K562 (cell line): Measurements from ENCODE around the gene CRAT. TPM values are rescaled to one million over a fixed set of nuclear protein-coding genes. Genes with fewer than 3 reads are reported as not detected.
A peak's percentile ranks its signal among the peaks of the same experiment; 100 is the strongest.

ENCODE experiments used
- ARID1B ChIP-seq: fragments of 450-650 bp; IDR thresholded peaks from 2 replicates; pipeline ENCODE4 v1.6.1; 2016; ENCODE audit warnings: antibody characterized with exemption, mild to moderate bottlenecking, inconsistent platforms
- CHD1 ChIP-seq: fragments of 200-600 bp; sonication (generic); IDR thresholded peaks from one replicate; pipeline ENCODE4 v1.6.1; 2012; ENCODE audit warnings: mild to moderate bottlenecking, moderate library complexity, low read length, inconsistent platforms
- HDAC3 ChIP-seq: fragments of 450-650 bp; IDR thresholded peaks from 2 replicates; pipeline ENCODE4 v1.6.1; 2018; ENCODE audit warnings: borderline replicate concordance, mild to moderate bottlenecking, moderate library complexity; ENCODE audit not compliant: partially characterized antibody
- HDAC6 ChIP-seq: IDR thresholded peaks from 2 replicates; pipeline ENCODE4 v1.6.1; 2012; ENCODE audit warnings: low read depth, mild to moderate bottlenecking, control low read depth, inconsistent platforms, low read length, moderate library complexity
- PCBP2 ChIP-seq: fragments of 200-400 bp; formaldehyde crosslinking; IDR thresholded peaks from 2 replicates; pipeline ENCODE4 v1.6.1; 2018; ENCODE audit warnings: low read length, low read depth, mild to moderate bottlenecking, moderate library complexity; ENCODE audit not compliant: poor library complexity, severe bottlenecking
- RBBP5 ChIP-seq: fragments of 200-600 bp; sonication (generic); IDR thresholded peaks from 2 replicates; pipeline ENCODE4 v1.6.1; 2012; ENCODE audit warnings: borderline replicate concordance, mild to moderate bottlenecking, low read length, control low read depth, inconsistent platforms; ENCODE audit not compliant: insufficient read depth, poor library complexity, severe bottlenecking
- SPI1 ChIP-seq: IDR thresholded peaks from 2 replicates; pipeline ENCODE4 v1.6.1; 2011; ENCODE audit warnings: low read depth, low read length, control low read depth, borderline replicate concordance
- TAF7 ChIP-seq: fragments of 450-650 bp; IDR thresholded peaks from 2 replicates; pipeline ENCODE4 v1.6.1; 2016; ENCODE audit warnings: missing genetic modification characterization, missing compliant biosample characterization
- ZBTB7A ChIP-seq: IDR thresholded peaks from 2 replicates; pipeline ENCODE4 v1.6.1; 2011; ENCODE audit warnings: low read depth, mild to moderate bottlenecking, low read length, moderate library complexity, borderline replicate concordance; ENCODE audit not compliant: control insufficient read depth
- ZNF12 ChIP-seq: sonication (generic); formaldehyde crosslinking; IDR thresholded peaks from 2 replicates; pipeline ENCODE4 v1.4.0; 2020; ENCODE audit warnings: mild to moderate bottlenecking, missing genetic modification reagents
- ZNF197 ChIP-seq: fragments of 200-800 bp; sonication (Bioruptor generic); IDR thresholded peaks from 2 replicates; pipeline ENCODE4 v1.6.1; 2016; ENCODE audit warnings: low read depth, missing genetic modification characterization, missing compliant biosample characterization
- ZNF561 ChIP-seq: fragments of 450-650 bp; formaldehyde crosslinking; conservative IDR thresholded peaks from 2 replicates; pipeline ENCODE4 v1.4.0; 2020; ENCODE audit warnings: mild to moderate bottlenecking, moderate library complexity
- ZNF717 ChIP-seq: fragments of 250-450 bp; sonication (Bioruptor Pico); IDR thresholded peaks from 2 replicates; pipeline ENCODE4 v1.5.0; 2021
- ZNF77 ChIP-seq: fragments of 250-450 bp; sonication (Bioruptor Pico); IDR thresholded peaks from 2 replicates; pipeline ENCODE4 v1.5.0; 2020
- polyA plus RNA-seq, 8 experiments: library from polyadenylated mRNA; depleted of rRNA in 4 of 8; stranded (reverse) in 5 of 8; unstranded in 3 of 8; fragments of >200 nt; fragmentation: Nextera tagmentation in 2 of 8; fragmentation: Illumina TruSeq in 1 of 8; extraction: Ambion mirVana in 2 of 8; extraction: Trizol in 1 of 8; gene quantifications; 2 replicates each; pipeline versions ENCODE4 v1.2.1 to v1.2.3, GENCODE V29; 2011 to 2014; ENCODE audit warnings: inconsistent platforms in 1 of 8, missing spikeins in 1 of 8
- total RNA-seq, 7 experiments: library from RNA; depleted of rRNA in 6 of 7; stranded (reverse); fragments of >200 nt in 6 of 7; fragmentation: Illumina TruSeq in 2 of 7; extraction: Trizol in 2 of 7; gene quantifications; 2 replicates each; pipeline versions ENCODE4 v1.2.1 to v1.2.3, GENCODE V29; 2011 to 2021; ENCODE audit warnings: low replicate concordance in 1 of 7
- TF ChIP-seq, protein P1 (sequence below): fragments of 450-650 bp; IDR thresholded peaks from 2 replicates; pipeline ENCODE4 v1.6.1; 2017; ENCODE audit warnings: antibody characterized with exemption
- TF ChIP-seq, protein P2 (sequence below): fragments of 450-650 bp; IDR thresholded peaks from 2 replicates; pipeline ENCODE4 v1.6.1; 2016; ENCODE audit warnings: antibody characterized with exemption
- TF ChIP-seq, protein P3 (sequence below): sonication (generic); formaldehyde crosslinking; IDR thresholded peaks from 2 replicates; pipeline ENCODE4 v1.8.0; 2022; ENCODE audit warnings: mild to moderate bottlenecking, missing genetic modification reagents
- TF ChIP-seq, protein P4 (sequence below): IDR thresholded peaks from 3 replicates; pipeline ENCODE4 v1.6.1; 2011; ENCODE audit warnings: borderline replicate concordance, mild to moderate bottlenecking; ENCODE audit not compliant: insufficient read length, insufficient read depth
- TF ChIP-seq, protein P5 (sequence below): sonication (generic); formaldehyde crosslinking; IDR thresholded peaks from 2 replicates; pipeline ENCODE4 v1.8.0; 2022; ENCODE audit warnings: mild to moderate bottlenecking, low read depth, missing genetic modification reagents
- TF ChIP-seq, protein P6 (sequence below): fragments of 250-450 bp; sonication (Bioruptor Pico); IDR thresholded peaks from 2 replicates; pipeline ENCODE4 v1.9.0; 2021; ENCODE audit warnings: mild to moderate bottlenecking

Gene CRAT
- total and polyA plus RNA-seq, 9 of the 15 experiments (the other 6 are each of a cell fraction or from before 2014, with no cell fraction given), result 0.20 to 13.8 (median 5.4) TPM

DNA sequence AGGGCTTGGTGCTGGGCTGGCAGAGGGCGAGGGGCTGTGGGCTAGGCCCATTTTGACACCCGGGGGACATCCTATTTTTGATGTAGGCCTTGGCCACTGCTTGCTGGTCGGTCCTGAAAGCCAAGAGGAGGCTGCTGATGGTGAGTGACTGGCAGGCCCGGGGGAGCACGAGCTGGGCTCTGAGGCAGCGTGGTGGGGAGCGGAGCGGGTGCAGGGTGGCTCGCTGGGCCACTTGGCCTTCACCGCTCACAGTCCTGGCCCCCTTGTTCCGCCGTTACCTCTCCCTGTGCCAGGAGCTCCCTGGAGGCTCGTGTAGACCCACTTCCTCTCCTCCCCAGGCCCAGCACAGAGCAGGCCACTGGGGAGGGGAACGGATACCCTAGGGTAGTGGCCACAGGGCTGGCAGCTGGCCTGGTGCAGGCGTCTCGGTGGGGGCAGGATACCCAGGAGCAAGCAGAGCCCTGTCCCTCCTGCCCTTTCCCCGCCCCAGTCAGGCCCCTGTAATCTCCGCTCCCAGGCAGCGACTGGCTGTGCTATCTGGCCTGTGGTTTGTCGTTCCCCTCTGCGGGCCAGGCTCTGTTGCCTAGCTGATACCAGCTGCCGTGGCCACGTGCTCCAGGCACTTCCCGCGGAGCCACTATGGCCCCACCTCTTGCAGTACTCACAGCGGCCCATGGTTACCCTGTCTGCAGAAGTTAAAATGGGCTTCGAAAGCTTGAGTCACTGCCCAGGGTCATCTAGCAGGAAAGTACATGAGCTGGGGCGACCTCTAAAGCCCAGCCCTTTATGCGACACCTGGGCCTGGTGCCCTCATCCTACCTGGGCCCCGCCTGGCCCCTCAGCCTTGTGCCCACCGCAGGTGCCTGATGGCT is 41.4 kb downstream of the CRAT start (continued):
- TF ChIP-seq, protein P1, sequence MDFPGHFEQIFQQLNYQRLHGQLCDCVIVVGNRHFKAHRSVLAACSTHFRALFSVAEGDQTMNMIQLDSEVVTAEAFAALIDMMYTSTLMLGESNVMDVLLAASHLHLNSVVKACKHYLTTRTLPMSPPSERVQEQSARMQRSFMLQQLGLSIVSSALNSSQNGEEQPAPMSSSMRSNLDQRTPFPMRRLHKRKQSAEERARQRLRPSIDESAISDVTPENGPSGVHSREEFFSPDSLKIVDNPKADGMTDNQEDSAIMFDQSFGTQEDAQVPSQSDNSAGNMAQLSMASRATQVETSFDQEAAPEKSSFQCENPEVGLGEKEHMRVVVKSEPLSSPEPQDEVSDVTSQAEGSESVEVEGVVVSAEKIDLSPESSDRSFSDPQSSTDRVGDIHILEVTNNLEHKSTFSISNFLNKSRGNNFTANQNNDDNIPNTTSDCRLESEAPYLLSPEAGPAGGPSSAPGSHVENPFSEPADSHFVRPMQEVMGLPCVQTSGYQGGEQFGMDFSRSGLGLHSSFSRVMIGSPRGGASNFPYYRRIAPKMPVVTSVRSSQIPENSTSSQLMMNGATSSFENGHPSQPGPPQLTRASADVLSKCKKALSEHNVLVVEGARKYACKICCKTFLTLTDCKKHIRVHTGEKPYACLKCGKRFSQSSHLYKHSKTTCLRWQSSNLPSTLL, result peak; percentile 32; the same call in 1 of the 2 replicates
- TF ChIP-seq ZNF197 (CRISPR knock-in tag), result peak; percentile 98
- 0 out of 2 replicates have a peak, but pooled peaks have one; percentile 45 for TF ChIP-seq ZNF717 (CRISPR knock-in tag)
- TF ChIP-seq, protein P2, sequence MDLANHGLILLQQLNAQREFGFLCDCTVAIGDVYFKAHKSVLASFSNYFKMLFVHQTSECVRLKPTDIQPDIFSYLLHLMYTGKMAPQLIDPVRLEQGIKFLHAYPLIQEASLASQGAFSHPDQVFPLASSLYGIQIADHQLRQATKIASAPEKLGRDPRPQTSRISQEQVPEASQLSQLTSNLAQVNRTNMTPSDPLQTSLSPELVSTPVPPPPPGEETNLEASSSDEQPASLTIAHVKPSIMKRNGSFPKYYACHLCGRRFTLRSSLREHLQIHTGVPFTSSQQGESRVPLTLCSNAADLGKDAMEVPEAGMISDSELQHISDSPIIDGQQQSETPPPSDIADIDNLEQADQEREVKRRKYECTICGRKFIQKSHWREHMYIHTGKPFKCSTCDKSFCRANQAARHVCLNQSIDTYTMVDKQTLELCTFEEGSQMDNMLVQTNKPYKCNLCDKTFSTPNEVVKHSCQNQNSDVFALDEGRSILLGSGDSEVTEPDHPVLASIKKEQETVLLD, result peak; percentile 59; the same call in 1 of the 2 replicates
- no peak for TF ChIP-seq HDAC6
- TF ChIP-seq, protein P3, sequence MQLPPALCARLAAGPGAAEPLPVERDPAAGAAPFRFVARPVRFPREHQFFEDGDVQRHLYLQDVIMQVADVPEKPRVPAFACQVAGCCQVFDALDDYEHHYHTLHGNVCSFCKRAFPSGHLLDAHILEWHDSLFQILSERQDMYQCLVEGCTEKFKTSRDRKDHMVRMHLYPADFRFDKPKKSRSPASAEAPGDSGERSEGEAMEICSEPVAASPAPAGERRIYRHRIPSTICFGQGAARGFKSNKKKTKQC (CRISPR knock-in tag), result peak; percentile 82
- no peak for TF ChIP-seq HDAC3
- TF ChIP-seq, protein P4, sequence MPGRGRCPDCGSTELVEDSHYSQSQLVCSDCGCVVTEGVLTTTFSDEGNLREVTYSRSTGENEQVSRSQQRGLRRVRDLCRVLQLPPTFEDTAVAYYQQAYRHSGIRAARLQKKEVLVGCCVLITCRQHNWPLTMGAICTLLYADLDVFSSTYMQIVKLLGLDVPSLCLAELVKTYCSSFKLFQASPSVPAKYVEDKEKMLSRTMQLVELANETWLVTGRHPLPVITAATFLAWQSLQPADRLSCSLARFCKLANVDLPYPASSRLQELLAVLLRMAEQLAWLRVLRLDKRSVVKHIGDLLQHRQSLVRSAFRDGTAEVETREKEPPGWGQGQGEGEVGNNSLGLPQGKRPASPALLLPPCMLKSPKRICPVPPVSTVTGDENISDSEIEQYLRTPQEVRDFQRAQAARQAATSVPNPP, result no peak
- TF ChIP-seq ARID1B, result peak; percentile 100
- TF ChIP-seq SPI1, result peak; percentile 60; the same call in 1 of the 2 replicates
- TF ChIP-seq ZNF12 (CRISPR knock-in tag), result peak; percentile 65; the same call in 1 of the 2 replicates
- TF ChIP-seq RBBP5, result peak; percentile 53
- peak; percentile 40; the same call in 1 of the 2 replicates for TF ChIP-seq ZBTB7A
- no peak for TF ChIP-seq ZNF561 (CRISPR knock-in tag)
- no peak for TF ChIP-seq ZNF77 (CRISPR knock-in tag)
- TF ChIP-seq TAF7, result no peak
- TF ChIP-seq, protein P5, sequence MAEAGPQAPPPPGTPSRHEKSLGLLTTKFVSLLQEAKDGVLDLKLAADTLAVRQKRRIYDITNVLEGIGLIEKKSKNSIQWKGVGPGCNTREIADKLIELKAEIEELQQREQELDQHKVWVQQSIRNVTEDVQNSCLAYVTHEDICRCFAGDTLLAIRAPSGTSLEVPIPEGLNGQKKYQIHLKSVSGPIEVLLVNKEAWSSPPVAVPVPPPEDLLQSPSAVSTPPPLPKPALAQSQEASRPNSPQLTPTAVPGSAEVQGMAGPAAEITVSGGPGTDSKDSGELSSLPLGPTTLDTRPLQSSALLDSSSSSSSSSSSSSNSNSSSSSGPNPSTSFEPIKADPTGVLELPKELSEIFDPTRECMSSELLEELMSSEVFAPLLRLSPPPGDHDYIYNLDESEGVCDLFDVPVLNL (CRISPR knock-in tag), result no peak; the same call in 1 of the 2 replicates
- TF ChIP-seq CHD1, result no peak
- TF ChIP-seq, protein P6, sequence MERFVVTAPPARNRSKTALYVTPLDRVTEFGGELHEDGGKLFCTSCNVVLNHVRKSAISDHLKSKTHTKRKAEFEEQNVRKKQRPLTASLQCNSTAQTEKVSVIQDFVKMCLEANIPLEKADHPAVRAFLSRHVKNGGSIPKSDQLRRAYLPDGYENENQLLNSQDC, result peak; percentile 23; the same call in 1 of the 2 replicates
- no peak for TF ChIP-seq PCBP2
